Lung (tissue), 12 donors: ENCODE measurements around the gene CCDC40. TPM values are rescaled to one million over a fixed set of nuclear protein-coding genes. Genes with fewer than 3 reads are reported as not detected.

Source experiments
- ATAC-seq: fragments of 200-7000 bp; cut with Tn5 transposase; one replicate; pipeline ENCODE4 v1.9.1; 2020; ENCODE audit warnings: moderate number of reproducible peaks; ENCODE audit not compliant: insufficient read depth, low FRiP score
- DNase-seq, 3 donors: peaks; one replicate each; pipeline ENCODE4 v3.0.0-alpha.2; 2013 to 2017
- H3K27ac ChIP-seq, 2 donors: one replicate each; pipeline ENCODE4 v1.5.1; 2013; ENCODE audit warnings: mild to moderate bottlenecking in 2 of 2, moderate library complexity in 2 of 2, control low read depth in 1 of 2, inconsistent platforms in 1 of 2, low read depth in 1 of 2, low read length in 1 of 2
- H3K27me3 ChIP-seq, 3 donors: one replicate each; pipeline ENCODE4 v1.5.1; 2013; ENCODE audit warnings: low read length in 2 of 3; ENCODE audit not compliant: control insufficient read depth in 3 of 3, insufficient read depth in 3 of 3
- H3K36me3 ChIP-seq, 4 donors: one replicate each; pipeline ENCODE4 v1.5.1; 2013; ENCODE audit warnings: low read length in 4 of 4, mild to moderate bottlenecking in 1 of 4, moderate library complexity in 1 of 4; ENCODE audit not compliant: control insufficient read depth in 4 of 4, insufficient read depth in 4 of 4
- H3K4me1 ChIP-seq, 5 donors: one replicate each; pipeline ENCODE4 v1.5.1; 2013; ENCODE audit warnings: low read length in 5 of 5, mild to moderate bottlenecking in 2 of 5, moderate library complexity in 1 of 5; ENCODE audit not compliant: control insufficient read depth in 5 of 5, insufficient read depth in 5 of 5
- H3K4me3 ChIP-seq: one replicate; pipeline ENCODE4 v1.5.1; 2013; ENCODE audit warnings: mild to moderate bottlenecking, control low read depth, moderate library complexity
- H3K9ac ChIP-seq, 2 donors: one replicate each; pipeline ENCODE4 v1.5.1; 2013; ENCODE audit warnings: low read length in 2 of 2, control low read depth in 1 of 2; ENCODE audit not compliant: insufficient read depth in 1 of 2
- H3K9me3 ChIP-seq, 4 donors: one replicate each; pipeline ENCODE4 v1.5.1; 2013; ENCODE audit warnings: low read length in 3 of 4, mild to moderate bottlenecking in 1 of 4, moderate library complexity in 1 of 4; ENCODE audit not compliant: control insufficient read depth in 4 of 4, insufficient read depth in 3 of 4
- CTCF ChIP-seq: IDR thresholded peaks from 2 replicates; pipeline ENCODE4 v1.5.1; 2012; ENCODE audit warnings: mild to moderate bottlenecking; ENCODE audit errors: control extremely low read depth, extremely low read depth
- WGBS, 2 donors: extraction: QIAGEN DNeasy Blood & Tissue Kit; methylation state at CpG; one replicate each; pipeline ENCODE4 v1.1.7; 2013; 5-methylcytosine and 5-hydroxymethylcytosine counted together
- polyA plus RNA-seq, 2 donors: library from polyadenylated mRNA; stranded (reverse); fragments of 200-250 nt; gene quantifications; one replicate each; pipeline ENCODE4 v1.2.1, GENCODE V29; 2013
- total RNA-seq, 2 donors: library from RNA; depleted of rRNA in 1 of 2; stranded (reverse); fragments of >200 nt in 1 of 2; gene quantifications; one replicate each; pipeline ENCODE4 v1.2.1, GENCODE V29; 2014 to 2021
- donor health status: control.
- donor health status: control.
- donor health status: Bipolar disorder and iron deficiency.
- donor health status: healthy.
- donor health status: DM: yes; HTN: yes; CAD: no.

CCDC40 gene
- total and polyA plus RNA-seq, 4 donors = 6.0 to 34.5 (median 7.3) TPM

- no peak overlapping the region for H3K27ac ChIP-seq
- ATAC-seq (no peak), DNase-seq (peak in 1 of 3 donors; percentile 4)
- no peak overlapping the region for H3K9ac ChIP-seq
- H3K4me1 ChIP-seq = peaks cover 0 to 9% (median 0%) of the 10 kb centered on the region in 5 donors
- no peaks in the 10 kb centered on the region for H3K27me3 ChIP-seq
- H3K4me3 ChIP-seq = no peak overlapping the region
- no peaks in the 10 kb centered on the region for H3K9me3 ChIP-seq
- TF ChIP-seq CTCF = no peak
- 91 to 92% methylated on average over 35 to 40 of the region's 40 CpGs for WGBS, 2 donors
- H3K36me3 ChIP-seq = peaks cover 0 to 6% (median 0%) of the 10 kb centered on the region in 4 donors
Measured at GRCh38 chr17:80108036-80108971, 71.9 kb downstream of the CCDC40 start.

- Histone ChIP-seq H3K27me3 (no peaks in the 10 kb centered on the region), H3K4me3 (no peak overlapping the region), H3K9ac (no peak overlapping the region), H3K9me3 (no peaks in the 10 kb centered on the region), H3K36me3 (peaks cover 0 to 6% (median 0%) of the 10 kb centered on the region in 4 donors), H3K27ac (no peak overlapping the region), H3K4me1 (peaks cover 0 to 9% (median 0%) of the 10 kb centered on the region in 5 donors)
- TF ChIP-seq CTCF = no peak
- WGBS, 2 donors = 89 to 97% methylated on average over 13 of the region's 13 CpGs
- DNase-seq (peak in 1 of 3 donors; percentile 7), ATAC-seq (no peak)
Measured at GRCh38 chr17:80109066-80109660, 72.7 kb downstream of the CCDC40 start.

- peaks cover 0 to 9% (median 0%) of the 10 kb centered on the region in 5 donors for H3K4me1 ChIP-seq
- WGBS, 2 donors = 91 to 93% methylated on average over 30 of the region's 30 CpGs
- DNase-seq = peak in 1 of 3 donors; percentile 9
- no peaks in the 10 kb centered on the region for H3K27me3 ChIP-seq
- H3K9ac ChIP-seq = no peak overlapping the region
- no peak for ATAC-seq
- no peak overlapping the region for H3K27ac ChIP-seq
- H3K36me3 ChIP-seq = peaks cover 0 to 6% (median 0%) of the 10 kb centered on the region in 4 donors
- H3K9me3 ChIP-seq = no peaks in the 10 kb centered on the region
- TF ChIP-seq CTCF = no peak
- no peak overlapping the region for H3K4me3 ChIP-seq
Measured at GRCh38 chr17:80109713-80110446, 73.4 kb downstream of the CCDC40 start.
